COLO668 (cell line): ENCODE data around the gene PRSS27.
"Not testable (repeated sequence)": the region's sequence is repeated elsewhere in the genome, so short reads cannot be mapped to it uniquely, and the experiment has no call there.

Source experiments
- DNase-seq: peaks from one replicate; lab custom pipeline; 2025; ENCODE audit not compliant: unreplicated experiment; lab: John Stamatoyannopoulos, UW

The PRSS27 gene

DNA sequence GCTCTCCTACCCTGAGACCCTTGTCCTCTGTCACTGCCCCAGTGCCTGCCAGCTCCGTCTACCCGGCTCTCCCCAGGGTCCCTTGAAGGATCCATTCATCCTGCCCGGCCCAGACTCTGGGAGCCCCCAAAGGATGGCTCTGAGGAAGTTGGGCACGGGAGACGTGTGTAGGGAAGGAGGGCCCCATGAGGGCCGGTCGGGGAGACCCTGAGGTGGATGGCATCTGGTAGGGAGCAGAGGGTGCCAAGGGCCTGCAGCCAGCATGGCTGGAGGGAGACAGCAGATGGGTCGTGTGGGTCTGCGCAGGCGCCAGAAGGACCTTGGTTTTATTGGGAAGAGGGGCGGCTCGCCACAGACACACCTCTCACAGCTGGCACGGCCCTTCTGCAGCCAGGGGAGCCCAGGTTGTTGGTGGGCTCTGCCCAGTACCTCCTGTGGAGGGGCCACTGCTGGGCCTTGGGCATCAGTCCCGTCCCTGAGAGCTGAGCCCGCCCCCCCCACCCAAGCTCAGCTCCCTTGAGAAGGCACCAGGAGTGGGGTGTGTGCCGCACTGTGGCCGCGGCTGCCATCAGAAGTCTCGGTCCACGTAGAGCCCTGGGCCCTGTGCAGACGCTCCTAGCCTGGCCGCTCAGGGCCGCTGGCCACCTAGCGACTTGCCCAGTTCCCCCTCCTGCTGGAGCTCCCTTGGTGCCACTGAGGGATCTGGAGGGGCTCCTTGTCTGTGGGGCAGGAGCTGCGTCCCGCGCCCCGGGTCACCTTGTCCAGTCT lies 21.7 kb downstream of the PRSS27 start:
- no peak for DNase-seq

GRCh38 chr16:2697401-2697948 lies 22.5 kb downstream of the PRSS27 start:
- DNase-seq = no peak

DNA sequence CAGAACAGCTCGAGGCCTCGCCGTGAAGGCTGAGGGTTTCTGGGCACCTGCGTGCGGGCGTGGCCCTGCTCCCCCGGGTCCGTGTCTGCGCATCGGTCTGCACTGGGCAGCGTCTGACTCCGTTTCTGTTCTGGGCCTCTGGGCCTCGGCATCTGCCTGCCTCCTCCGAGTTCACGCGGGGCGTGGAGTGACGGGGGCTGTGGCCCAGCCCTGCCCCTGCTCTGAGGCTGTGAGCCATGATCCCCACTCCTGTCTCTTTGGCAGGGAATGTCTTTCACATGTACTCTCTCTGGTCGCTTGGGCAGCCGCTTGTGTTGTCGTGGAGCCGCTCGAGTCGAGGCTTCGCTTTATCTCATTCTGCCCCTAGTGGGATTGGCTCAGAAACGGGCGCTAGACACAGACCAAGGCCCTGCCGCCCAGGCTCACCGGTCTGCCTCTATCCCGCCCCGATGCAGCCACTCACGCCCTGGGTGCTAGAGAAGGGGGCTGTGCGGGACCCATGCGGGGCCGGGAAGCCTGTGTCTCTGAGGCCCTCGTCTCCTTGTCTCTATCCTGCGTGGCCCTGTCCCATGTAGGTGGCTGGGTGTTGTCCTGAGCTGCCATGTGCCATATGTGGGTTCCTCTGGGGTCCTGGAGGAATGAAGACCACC lies 23.3 kb downstream of the PRSS27 start:
- not testable (repeated sequence) for DNase-seq

GRCh38 chr16:2692948-2693651 lies 26.9 kb downstream of the PRSS27 start:
- no peak for DNase-seq

DNA sequence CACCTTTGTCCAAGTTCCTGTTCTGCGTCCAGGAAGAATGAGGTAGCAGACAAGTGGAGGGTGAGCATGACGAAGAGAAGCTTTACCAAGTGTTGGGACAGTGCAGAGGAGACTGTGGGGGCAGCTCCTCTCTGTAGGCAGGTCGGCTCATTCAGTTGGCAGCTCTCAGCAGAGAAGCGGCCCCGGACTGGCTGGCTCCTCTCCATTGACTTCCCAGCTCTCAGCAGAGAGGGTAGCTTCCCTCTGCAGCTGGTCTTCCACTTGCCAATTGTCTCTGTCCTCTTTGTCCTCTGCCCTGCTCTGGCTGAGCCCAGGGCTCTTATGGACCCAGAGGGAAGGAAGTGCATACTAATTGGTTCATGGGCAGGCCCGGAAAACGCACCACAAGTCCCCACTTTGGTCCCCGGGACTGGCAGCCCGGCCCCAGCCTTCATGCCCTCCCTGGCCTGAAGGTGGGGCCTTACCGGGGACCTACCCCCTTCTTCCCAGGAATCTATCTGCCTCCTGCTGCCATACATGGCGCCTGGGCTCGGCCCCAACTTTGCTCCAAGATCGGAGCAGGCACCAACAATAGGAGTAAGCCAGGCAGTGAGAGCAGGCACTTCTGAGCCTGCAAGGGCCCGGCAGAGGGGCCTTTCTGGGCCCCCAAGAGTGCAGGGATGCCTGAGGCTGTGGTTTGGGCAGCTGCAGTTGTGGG lies 27.6 kb downstream of the PRSS27 start:
- no peak for DNase-seq

DNA sequence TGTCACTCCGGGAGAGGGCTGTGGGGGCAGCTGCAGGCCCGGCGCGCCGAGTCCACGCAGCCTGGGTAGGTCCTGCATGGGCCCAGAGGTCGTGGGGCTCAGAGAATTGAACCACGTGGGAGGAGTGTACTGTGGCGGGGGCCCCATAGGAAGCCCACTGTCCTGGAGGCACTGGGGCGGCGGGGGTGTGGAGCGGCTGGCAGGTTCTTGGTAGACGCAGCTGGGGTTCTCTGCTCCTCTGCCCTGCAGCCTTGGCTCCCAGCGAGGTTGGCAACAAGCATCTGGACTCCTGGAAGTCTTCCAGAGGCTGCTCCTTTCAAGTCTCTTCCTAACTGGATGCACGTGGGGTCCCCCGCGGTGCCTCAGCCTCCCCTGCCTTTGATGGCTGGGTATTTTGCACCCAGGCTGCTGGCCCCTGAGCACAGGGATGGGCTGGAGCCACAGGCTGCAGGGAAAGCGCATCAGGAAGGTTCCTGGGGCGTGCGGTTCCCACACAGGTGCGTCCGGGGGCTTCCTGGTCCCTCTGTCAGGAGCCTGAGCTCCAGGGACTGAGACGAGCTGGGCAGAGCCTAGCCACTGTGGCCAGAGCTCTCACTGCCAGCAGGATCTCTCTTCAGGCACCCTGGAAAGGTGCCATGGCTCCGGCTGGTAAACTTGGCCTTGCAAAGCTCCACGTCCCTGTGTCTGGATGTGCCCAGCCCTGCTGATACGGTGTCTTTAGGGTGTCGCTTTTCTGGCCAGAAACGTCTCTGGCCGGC lies 28.4 kb downstream of the PRSS27 start:
- no peak for DNase-seq

GRCh38 chr16:2690852-2691251 lies 29.2 kb downstream of the PRSS27 start:
- DNase-seq = no peak

DNA sequence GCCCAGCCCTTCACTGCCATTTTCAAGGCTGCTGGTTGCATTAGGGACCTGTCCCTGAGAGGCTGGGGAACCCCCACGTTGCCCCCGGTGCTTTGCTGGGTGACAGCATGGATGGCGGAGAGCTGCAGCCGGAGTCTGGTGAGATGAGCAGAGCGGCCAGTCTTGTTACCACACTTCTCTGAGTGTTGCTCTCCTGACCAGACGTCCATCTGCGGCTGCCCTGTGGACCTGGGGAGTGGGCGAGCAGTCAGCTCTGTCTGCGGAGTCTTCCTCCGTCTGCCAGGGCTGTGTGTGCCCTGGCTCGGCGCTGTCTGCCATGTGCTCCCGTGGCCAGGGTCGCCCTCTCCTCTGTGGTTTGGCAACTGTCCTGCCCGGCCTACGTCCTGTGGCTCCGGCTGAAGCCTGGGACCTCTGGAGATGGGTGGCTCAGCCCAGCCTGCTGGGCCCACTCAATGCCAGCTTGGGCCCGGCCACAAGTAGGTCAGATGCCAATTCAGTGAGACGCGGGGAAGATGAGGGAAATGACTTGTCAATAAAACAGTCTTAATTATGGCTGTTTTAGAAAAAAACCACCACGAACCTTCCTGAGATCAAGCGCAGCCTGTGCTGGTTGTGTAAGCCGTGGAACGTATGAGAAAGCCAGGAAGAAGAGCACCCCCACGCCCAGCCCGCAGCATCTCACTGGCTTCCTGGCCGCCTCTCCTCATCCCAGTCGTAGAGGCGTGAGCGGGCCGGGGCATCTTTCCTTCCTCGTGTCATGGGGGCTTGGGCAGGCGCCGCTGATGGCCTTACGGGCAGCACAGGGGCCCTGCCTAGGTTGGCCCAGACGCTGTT lies 29.8 kb downstream of the PRSS27 start:
- no peak for DNase-seq

DNA sequence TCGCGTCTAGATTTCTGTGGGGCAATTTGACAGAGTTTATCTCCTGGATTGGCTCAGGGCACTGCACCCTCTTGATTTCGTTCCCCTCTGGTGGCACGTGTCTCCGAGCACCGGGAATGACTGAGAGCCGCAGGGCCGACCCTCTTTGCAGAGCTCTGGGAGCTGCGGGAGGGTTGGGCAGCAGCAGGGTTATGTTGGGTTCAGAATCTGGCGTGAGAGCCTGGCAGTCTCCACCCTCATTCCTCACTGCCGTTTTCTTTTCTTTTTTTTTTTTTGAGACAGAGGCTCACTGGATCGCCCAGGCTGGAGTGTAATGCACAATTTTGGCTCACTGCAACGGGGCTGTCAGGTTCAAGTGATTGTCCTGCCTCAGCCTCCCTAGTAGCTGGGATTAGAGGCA lies 30.6 kb downstream of the PRSS27 start:
- DNase-seq = not testable (repeated sequence)

DNA sequence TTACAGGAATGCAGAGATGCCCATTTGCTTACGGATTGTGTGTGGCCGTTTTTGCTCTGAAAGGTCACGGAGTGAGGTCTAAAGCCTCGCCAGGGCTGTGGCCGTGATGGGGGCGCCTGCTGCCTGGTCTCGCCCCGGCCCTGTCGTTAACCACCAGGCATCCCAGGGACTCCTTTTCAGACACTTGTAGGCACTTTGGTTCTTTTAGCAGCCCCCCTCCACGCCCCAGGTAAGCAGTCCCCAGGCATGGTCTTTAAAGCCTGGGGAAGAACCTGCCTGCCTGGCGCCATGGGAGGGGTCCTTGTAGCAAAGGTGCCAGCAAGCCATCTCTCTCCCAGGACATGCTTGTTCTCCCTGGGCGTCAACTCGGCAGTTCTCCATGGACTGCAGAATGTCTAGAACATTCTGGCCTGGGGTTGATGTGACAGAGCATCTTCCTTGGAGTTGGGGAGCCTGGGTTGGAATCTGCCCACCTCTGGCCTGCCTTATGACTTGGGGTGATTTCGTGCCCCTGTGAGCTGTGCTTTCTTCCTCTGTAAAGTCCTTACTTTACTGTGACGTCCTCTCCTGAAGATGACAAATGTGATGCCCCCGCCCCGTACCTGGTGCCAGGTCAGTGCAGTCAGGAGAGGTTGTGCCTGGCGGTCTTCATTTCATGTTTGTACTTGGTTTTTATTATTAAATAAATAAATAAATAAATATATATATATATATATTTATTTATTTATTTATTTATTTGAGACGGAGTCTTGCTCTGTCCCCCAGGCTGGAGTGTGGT lies 32.3 kb downstream of the PRSS27 start:
- no peak for DNase-seq

GRCh38 chr16:2686912-2687507 lies 33.0 kb downstream of the PRSS27 start:
- DNase-seq = no peak

DNA sequence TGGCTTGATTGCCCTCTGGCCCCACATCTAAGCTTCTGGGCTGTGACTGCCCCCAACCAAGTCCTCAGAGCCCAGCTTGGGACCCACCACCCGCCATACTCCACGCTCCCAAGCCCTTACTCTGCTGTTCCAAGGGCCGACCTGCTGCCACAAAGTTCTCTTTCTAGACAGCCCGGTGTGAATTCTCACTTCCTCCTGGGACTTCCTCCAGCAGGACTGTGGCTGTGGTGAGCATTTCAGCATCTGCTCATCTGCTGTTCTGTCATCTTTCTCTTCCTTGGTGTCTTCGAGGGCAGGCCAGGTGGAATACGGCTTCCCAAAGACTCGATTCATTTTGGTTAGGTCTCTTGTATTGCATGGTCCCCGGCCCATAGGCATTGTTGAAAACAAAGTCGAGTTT lies 33.9 kb downstream of the PRSS27 start:
- not testable (repeated sequence) for DNase-seq

DNA sequence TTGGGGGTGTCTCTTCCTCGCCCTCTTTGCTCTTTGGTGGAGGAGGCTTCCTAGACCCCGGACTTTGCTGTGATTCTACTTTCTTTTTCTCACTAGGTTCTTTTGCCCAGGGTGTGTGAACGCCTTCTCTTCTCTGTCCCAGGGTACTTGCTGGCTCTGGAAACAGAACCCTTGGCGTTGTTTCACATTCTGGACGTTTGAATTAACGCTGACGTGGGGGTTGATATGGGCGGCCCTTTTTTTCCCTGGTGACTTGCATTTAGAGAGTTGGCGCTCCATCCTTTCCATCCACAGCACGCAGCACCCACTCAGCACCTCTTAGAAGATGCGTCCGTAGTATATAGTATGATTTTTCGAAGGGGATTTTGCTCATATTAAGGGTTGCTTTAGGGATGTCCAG lies 37.0 kb downstream of the PRSS27 start:
- not testable (repeated sequence) for DNase-seq

DNA sequence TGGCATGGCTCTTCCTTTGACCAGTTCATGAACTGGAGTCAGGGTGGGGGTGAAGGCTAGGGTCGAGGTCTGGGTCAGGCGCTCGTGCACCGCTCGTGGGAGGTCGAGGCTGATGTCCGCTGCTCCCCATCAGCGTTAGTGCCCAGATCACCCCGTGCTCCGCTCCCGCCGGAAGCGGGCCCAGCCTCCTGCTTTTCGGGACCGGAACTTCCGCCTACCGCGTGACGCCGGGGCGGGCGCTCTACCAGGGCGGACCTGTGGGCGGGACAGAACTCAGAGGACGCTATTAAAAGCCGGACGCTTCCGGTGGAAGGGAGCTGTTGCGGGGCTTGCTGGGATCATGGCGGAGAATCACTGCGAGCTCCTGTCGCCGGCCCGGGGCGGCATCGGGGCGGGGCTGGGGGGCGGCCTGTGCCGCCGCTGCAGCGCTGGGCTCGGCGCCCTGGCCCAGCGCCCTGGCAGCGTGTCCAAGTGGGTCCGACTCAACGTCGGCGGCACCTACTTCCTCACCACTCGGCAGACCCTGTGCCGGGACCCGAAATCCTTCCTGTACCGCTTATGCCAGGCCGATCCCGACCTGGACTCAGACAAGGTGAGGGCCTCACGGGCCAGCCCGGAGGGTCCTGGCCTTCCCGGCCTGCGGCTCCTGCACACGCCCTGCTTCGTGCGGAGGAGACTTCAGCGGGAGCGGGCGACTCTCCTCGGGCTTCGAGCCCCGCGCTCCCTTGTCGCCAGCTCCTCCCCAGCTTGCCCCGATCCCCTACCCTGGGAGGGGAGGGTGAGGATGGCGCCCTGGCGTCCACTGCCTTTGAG lies 37.6 kb downstream of the PRSS27 start, which contains the start of gene KCTD5:
Gene KCTD5, plus strand, starts transcription at position 315 of the 813 bp plus-strand sequence. Its CDS starts 26 bp downstream, at position 341.
- DNase-seq = peak; percentile 97

DNA sequence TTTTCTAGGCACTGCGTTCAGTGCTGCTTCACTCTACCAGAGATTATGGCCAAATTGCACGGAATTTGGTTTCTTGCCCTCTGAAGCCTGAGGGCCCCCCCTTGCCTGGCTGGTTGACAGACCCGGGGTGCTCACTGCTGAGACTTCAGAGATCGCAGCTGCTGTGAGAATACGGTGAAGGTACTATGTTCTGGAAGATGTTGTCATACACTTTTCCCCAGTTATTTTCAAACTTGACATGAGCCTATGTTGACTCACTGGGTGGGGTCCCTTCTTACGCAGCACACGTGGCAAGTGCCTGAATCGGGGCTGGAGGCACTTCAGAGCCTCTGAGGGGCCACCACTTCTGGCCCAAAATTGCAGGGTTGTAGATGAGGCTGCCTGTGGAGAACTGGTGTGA lies 39.7 kb downstream of the PRSS27 start:
- not testable (repeated sequence) for DNase-seq

DNA sequence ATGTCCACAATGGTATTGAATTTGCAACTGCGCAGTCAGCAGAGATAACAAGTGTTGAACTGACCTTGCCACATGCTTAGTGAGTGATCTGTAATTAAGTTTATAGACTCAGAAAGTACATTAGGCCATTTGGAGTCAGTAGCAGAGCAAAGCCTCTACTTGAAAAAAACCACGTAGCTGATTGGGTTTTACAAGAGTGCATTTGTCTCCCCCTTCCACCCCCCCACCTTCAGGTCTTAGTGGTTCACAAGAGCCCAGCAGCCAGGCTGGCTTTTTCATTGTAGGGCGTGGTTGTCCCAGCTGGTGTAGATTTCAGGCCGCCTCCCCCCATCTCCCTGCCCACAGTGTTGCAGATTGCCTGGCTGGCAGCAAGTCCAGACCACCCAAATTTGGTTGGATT lies 40.1 kb downstream of the PRSS27 start:
- DNase-seq = not testable (repeated sequence)

GRCh38 chr16:2678206-2678965 lies 41.6 kb downstream of the PRSS27 start:
- not testable (repeated sequence) for DNase-seq
